GM12878 (cell line): ENCODE results near the gene SULF2. TPM values are rescaled to one million over a fixed set of nuclear protein-coding genes. Genes with fewer than 3 reads are reported as not detected.
A peak's percentile ranks its signal among the peaks of the same experiment; 100 is the strongest.

Experiments
- ATAC-seq: fragments of 200-7000 bp; cut with Tn5 transposase; 3 replicates; pipeline ENCODE4 v1.9.1; 2020; ENCODE audit warnings: mild to moderate bottlenecking, moderate library complexity
- BruUV-seq: library from RNA; stranded (reverse); fragments of 400-500 nt; replicated peaks from 2 replicates; lab custom pipeline; 2021; lab: Mats Ljungman, UMichigan
- CTCF ChIA-PET: fragments of 300-600 bp; sonication (Branson Sonifier 250); formaldehyde crosslinking; extraction: SDS; loops from one replicate; lab custom pipeline; 2021; ENCODE audit warnings: inconsistent platforms; lab: Yijun Ruan, JAX
- POLR2A ChIA-PET: fragments of 350-600 bp; formaldehyde crosslinking; extraction: SDS; loops from one replicate; lab custom pipeline; 2021; ENCODE audit warnings: inconsistent platforms; lab: Charles Lee
- RAD21 ChIA-PET: fragments of 300-600 bp; sonication (Branson Sonifier 250); formaldehyde crosslinking; loops from one replicate; lab custom pipeline; 2023; ENCODE audit warnings: antibody characterized with exemption; ENCODE audit not compliant: unreplicated experiment; lab: Charles Lee
- SMC1A ChIA-PET: fragments of 300-600 bp; sonication (Branson Sonifier 250); formaldehyde crosslinking; loops from one replicate; lab custom pipeline; 2023; ENCODE audit not compliant: unreplicated experiment, uncharacterized antibody; lab: Charles Lee
- DNase-seq: peaks from one replicate; pipeline ENCODE4 v3.0.0-alpha.2; 2011; ENCODE audit warnings: low read depth, low spot score
- FAIRE-seq: peaks from 3 replicates; lab custom pipeline; 2011; peaks lifted over from hg19 to GRCh38; lab: Jason Lieb, UNC
- H2AFZ ChIP-seq: 2 replicates; pipeline ENCODE4 v1.6.0; 2011; ENCODE audit warnings: low read depth, low read length, control low read depth; ENCODE audit not compliant: control insufficient read depth
- H3K27ac ChIP-seq: 2 replicates; pipeline ENCODE4 v1.5.1; 2011; ENCODE audit warnings: control low read depth; ENCODE audit not compliant: control insufficient read depth, insufficient read depth
- H3K27me3 ChIP-seq, 2 experiments: replicated peaks in 1 of 2; 2 replicates each; pipeline versions ENCODE4 v1.6.0 to v1.6.1; 2011; ENCODE audit warnings: low read length in 1 of 2; ENCODE audit not compliant: control insufficient read depth in 2 of 2, insufficient read depth in 2 of 2
- H3K36me3 ChIP-seq, 2 experiments: 2 replicates each; pipeline ENCODE4 v1.5.1; 2011; ENCODE audit warnings: low read length in 1 of 2; ENCODE audit not compliant: control insufficient read depth in 2 of 2, insufficient read depth in 2 of 2
- H3K4me1 ChIP-seq: 2 replicates; pipeline ENCODE4 v1.6.1; 2011; ENCODE audit warnings: mild to moderate bottlenecking, low read length, moderate library complexity, mixed read lengths; ENCODE audit not compliant: control insufficient read depth, insufficient read depth
- H3K4me2 ChIP-seq: 2 replicates; pipeline ENCODE4 v1.6.0; 2011; ENCODE audit warnings: control low read depth; ENCODE audit not compliant: control insufficient read depth, insufficient read depth
- H3K4me3 ChIP-seq: fragments of 200-600 bp; sonication (generic); 2 replicates; pipeline ENCODE4 v1.5.1; 2016
- H3K79me2 ChIP-seq: 2 replicates; pipeline ENCODE4 v1.6.0; 2011; ENCODE audit warnings: low read length; ENCODE audit not compliant: control insufficient read depth, insufficient read depth
- H3K9ac ChIP-seq: 2 replicates; pipeline ENCODE4 v1.8.0; 2011; ENCODE audit warnings: low read length, control low read depth, mixed read lengths; ENCODE audit not compliant: control insufficient read depth, insufficient read depth
- H3K9me3 ChIP-seq: replicated peaks from 3 replicates; pipeline ENCODE4 v1.5.1; 2011; ENCODE audit warnings: mild to moderate bottlenecking, low read length; ENCODE audit not compliant: control insufficient read depth, insufficient read depth
- H4K20me1 ChIP-seq: 2 replicates; pipeline ENCODE4 v1.6.0; 2011; ENCODE audit not compliant: control insufficient read depth, insufficient read depth
- BCLAF1 ChIP-seq: fragments of 450-650 bp; IDR thresholded peaks from 2 replicates; pipeline ENCODE4 v1.6.1; 2017; ENCODE audit warnings: antibody characterized with exemption, mild to moderate bottlenecking, moderate library complexity
- NFXL1 ChIP-seq: fragments of 450-650 bp; IDR thresholded peaks from 2 replicates; pipeline ENCODE4 v1.6.1; 2017; ENCODE audit warnings: antibody characterized with exemption, mild to moderate bottlenecking, borderline replicate concordance
- WGBS: methylation state at CpG from one replicate; pipeline ENCODE4 v1.1.6; 2016; ENCODE audit warnings: low lambda C conversion rate; ENCODE audit not compliant: insufficient replicate concordance, insufficient coverage; ENCODE audit errors: missing lambda C conversion rate; 5-methylcytosine and 5-hydroxymethylcytosine counted together
- in situ Hi-C: fragments of 300-500 bp; cut with MboI; formaldehyde crosslinking; loops from 9 replicates; pipeline ENCODE4 v1.14.3; 2018; ENCODE audit warnings: mixed read lengths
- intact Hi-C: fragments of 100-400 bp; cut with micrococcal nuclease; formaldehyde crosslinking; loops from one replicate; pipeline ENCODE4 v1.14.2; 2022; ENCODE audit not compliant: unreplicated experiment
- polyA plus RNA-seq, 11 experiments: library from polyadenylated mRNA; depleted of rRNA in 4 of 11; unstranded in 6 of 11; stranded (reverse) in 5 of 11; fragments of >200 nt; fragmentation: Nextera tagmentation in 4 of 11; fragmentation: Illumina TruSeq in 1 of 11; extraction: Ambion mirVana in 4 of 11; extraction: Trizol in 1 of 11; gene quantifications; 1 replicate in 1 of 11; 2 replicates in 10 of 11; pipeline versions ENCODE4 v1.2.1 to v1.2.3, GENCODE V29; 2011 to 2016; ENCODE audit warnings: inconsistent platforms in 2 of 11, missing spikeins in 2 of 11, low read depth in 1 of 11
- total RNA-seq, 4 experiments: library from RNA; depleted of rRNA in 3 of 4; stranded (reverse); fragments of >200 nt in 3 of 4; fragmentation: Illumina TruSeq in 1 of 4; extraction: Trizol in 1 of 4; gene quantifications; 2 replicates each; pipeline versions ENCODE4 v1.2.1 to v1.2.3, GENCODE V29; 2013 to 2021

Gene SULF2
- total and polyA plus RNA-seq, 10 of the 15 experiments (the other 5 are each of a cell fraction or from before 2014, with no cell fraction given) = 0.69 to 4.1 (median 1.6) TPM

GRCh38 chr20:47688385-47689381 lies 96.6 kb downstream of the SULF2 start:
- Histone ChIP-seq H3K27me3 (no peaks in the 10 kb centered on the region; a peak in 1 of 4 replicates), H3K9me3 (no peaks in the 10 kb centered on the region), H3K9ac (no peak overlapping the region), H3K79me2 (no peaks in the 10 kb centered on the region), H2AFZ (no peak overlapping the region), H3K36me3 (no peaks in the 10 kb centered on the region), H3K27ac (no peak overlapping the region), H3K4me1 (no peaks in the 10 kb centered on the region), H4K20me1 (no peaks in the 10 kb centered on the region), H3K4me2 (no peak overlapping the region), H3K4me3 (no peak overlapping the region)
- FAIRE-seq (no peak), DNase-seq (no peak), ATAC-seq (no peak)
- ChIA-PET SMC1A (interaction anchor here (0.9 kb wide), 1 partner anchor 21 kb away, joined by 3 read pairs; no protein-coding TSS in a partner anchor), CTCF (interaction anchor here (1.0 kb wide), 1 partner anchor 932 kb away, joined by 3 read pairs; no protein-coding TSS in a partner anchor), POLR2A (no interaction called here), RAD21 (no interaction called here)
- TF ChIP-seq BCLAF1 (no peak), NFXL1 (0 out of 2 replicates have a peak, but pooled peaks have one; percentile 17)
- intact Hi-C loops (no loop called here), in situ Hi-C loops (no loop called here)
- WGBS = 45% methylated on average over 18 of the region's 18 CpGs
- BruUV-seq = no TSS peak
